GM23338 (cell line): ENCODE measurements around the gene TWIST2. TPM values are rescaled to one million over a fixed set of nuclear protein-coding genes. Genes with fewer than 3 reads are reported as not detected.

Experiments used
- ATAC-seq: fragments of 200-7000 bp; cut with Tn5 transposase; 3 replicates; pipeline ENCODE4 v1.9.1; 2020
- DNase-seq: peaks from one replicate; pipeline ENCODE4 v3.0.0-alpha.2; 2015; ENCODE audit warnings: low spot score
- H2AFZ ChIP-seq: fragments of 200-600 bp; sonication (generic); 2 replicates; pipeline ENCODE4 v1.8.0; 2016; ENCODE audit warnings: antibody characterized with exemption, mild to moderate bottlenecking, moderate library complexity
- H3F3A ChIP-seq: fragments of 200-600 bp; sonication (generic); replicated peaks from 2 replicates; pipeline ENCODE4 v1.8.0; 2017; ENCODE audit warnings: antibody characterized with exemption, mixed run types, low read depth
- H3K27ac ChIP-seq: fragments of 200-600 bp; sonication (generic); 2 replicates; pipeline ENCODE4 v1.6.1; 2016; ENCODE audit warnings: low read depth
- H3K27me3 ChIP-seq: fragments of 200-600 bp; sonication (generic); 2 replicates; pipeline ENCODE4 v1.8.0; 2016; ENCODE audit warnings: mild to moderate bottlenecking, mixed run types, moderate library complexity; ENCODE audit not compliant: insufficient read depth
- H3K36me3 ChIP-seq: fragments of 200-600 bp; sonication (generic); 2 replicates; pipeline ENCODE4 v1.8.0; 2016; ENCODE audit warnings: mild to moderate bottlenecking; ENCODE audit not compliant: insufficient read depth
- H3K4me1 ChIP-seq: fragments of 200-600 bp; sonication (generic); 2 replicates; pipeline ENCODE4 v1.8.0; 2016; ENCODE audit warnings: mild to moderate bottlenecking, moderate library complexity; ENCODE audit not compliant: insufficient read depth
- H3K4me2 ChIP-seq: fragments of 200-600 bp; sonication (generic); 2 replicates; pipeline ENCODE4 v1.7.1; 2017; ENCODE audit warnings: mixed run types
- H3K4me3 ChIP-seq: fragments of 200-600 bp; sonication (generic); 2 replicates; pipeline ENCODE4 v1.6.1; 2016; ENCODE audit warnings: mixed run types
- H3K79me2 ChIP-seq: fragments of 200-600 bp; sonication (generic); replicated peaks from 2 replicates; pipeline ENCODE4 v1.8.0; 2017; ENCODE audit warnings: mild to moderate bottlenecking; ENCODE audit not compliant: insufficient read depth
- H3K9me2 ChIP-seq: fragments of 200-600 bp; sonication (generic); 2 replicates; pipeline ENCODE4 v1.8.0; 2017; ENCODE audit not compliant: insufficient read depth
- H4K20me1 ChIP-seq: fragments of 200-600 bp; sonication (generic); replicated peaks from 2 replicates; pipeline ENCODE4 v1.8.0; 2017; ENCODE audit warnings: mild to moderate bottlenecking; ENCODE audit not compliant: insufficient read depth
- H3K27ac Mint-ChIP-seq: 2 replicates; pipeline ENCODE4 v1.8.0; 2020; ENCODE audit warnings: inconsistent platforms, mild to moderate bottlenecking, moderate library complexity, mixed read lengths
- H3K27me3 Mint-ChIP-seq: 3 replicates; pipeline ENCODE4 v1.8.0; 2022; ENCODE audit warnings: low read depth, mild to moderate bottlenecking, moderate library complexity, mixed read lengths, inconsistent platforms; ENCODE audit not compliant: insufficient read depth, poor library complexity
- H3K36me3 Mint-ChIP-seq: 3 replicates; pipeline ENCODE4 v1.8.0; 2021; ENCODE audit warnings: low read depth, mild to moderate bottlenecking, inconsistent platforms, moderate library complexity, mixed read lengths
- H3K4me1 Mint-ChIP-seq: 3 replicates; pipeline ENCODE4 v1.8.0; 2020; ENCODE audit warnings: mild to moderate bottlenecking, inconsistent platforms, mixed read lengths
- H3K4me3 Mint-ChIP-seq: 3 replicates; pipeline ENCODE4 v1.8.0; 2021; ENCODE audit warnings: moderate library complexity, mild to moderate bottlenecking, inconsistent platforms, mixed read lengths
- H3K9me3 Mint-ChIP-seq: 3 replicates; pipeline ENCODE4 v1.8.0; 2020; ENCODE audit warnings: moderate library complexity, mild to moderate bottlenecking, inconsistent platforms, mixed read lengths
- CREB1 ChIP-seq: fragments of 250-450 bp; sonication (Bioruptor Pico); IDR thresholded peaks from 2 replicates; pipeline ENCODE4 v1.5.0; 2020; ENCODE audit warnings: low read depth, mild to moderate bottlenecking, moderate library complexity
- CTCF ChIP-seq, 2 experiments: fragments of 200-600 bp in 1 of 2; sonication (generic) in 1 of 2; conservative IDR thresholded peaks; 2 replicates each; pipeline versions ENCODE4 v1.5.1 to v1.6.1; 2016 to 2017; ENCODE audit warnings: antibody characterized with exemption in 2 of 2, low read depth in 2 of 2, mild to moderate bottlenecking in 2 of 2, moderate library complexity in 1 of 2
- STAT1 ChIP-seq: IDR thresholded peaks from one replicate; pipeline ENCODE4 v1.6.1; 2016; ENCODE audit warnings: antibody characterized with exemption; ENCODE audit not compliant: unreplicated experiment
- polyA plus RNA-seq: library from polyadenylated mRNA; unstranded; fragments of >200 nt; fragmentation: Nextera tagmentation; extraction: Ambion mirVana; gene quantifications from 2 replicates; pipeline ENCODE4 v1.2.1, GENCODE V29; 2016
- total RNA-seq: library from RNA; depleted of rRNA; stranded (reverse); fragments of >200 nt; shearing (Covaris generic); gene quantifications from 2 replicates; pipeline ENCODE4 v1.2.3, GENCODE V29; 2014

TWIST2 gene
- total and polyA plus RNA-seq, 2 experiments from 2014 or later: 7.0 to 12.5 TPM

- H3K36me3 ChIP-seq: no peaks in the 10 kb centered on the region
- no peaks in the 10 kb centered on the region for H3F3A ChIP-seq
- no peaks in the 10 kb centered on the region; the same call in 1 of the 2 replicates for H3K79me2 ChIP-seq
- ATAC-seq (no peak), DNase-seq (no peak)
- no peak overlapping the region for H3K4me3 ChIP-seq
- H3K27ac Mint-ChIP-seq: no peak overlapping the region
- peaks cover 10% of the 10 kb centered on the region for H3K4me1 Mint-ChIP-seq
- no peaks in the 10 kb centered on the region for H3K9me3 Mint-ChIP-seq
- no peaks in the 10 kb centered on the region for H3K27me3 ChIP-seq
- H3K27ac ChIP-seq: no peak overlapping the region
- H4K20me1 ChIP-seq: no peaks in the 10 kb centered on the region; the same call in none of the 2 replicates
- H3K4me3 Mint-ChIP-seq: no peak overlapping the region
- H3K36me3 Mint-ChIP-seq: no peaks in the 10 kb centered on the region
- peaks cover 8% of the 10 kb centered on the region; the same call in 1 of the 2 replicates for H3K4me1 ChIP-seq
- no peak overlapping the region for H2AFZ ChIP-seq
- no peak for TF ChIP-seq CTCF (conservative IDR thresholded peaks at IDR 0.05; ENCODE audit: low read depth in 2 of 2)
- TF ChIP-seq STAT1: no peak
- no peak for TF ChIP-seq CREB1
- H3K9me2 ChIP-seq: no peaks in the 10 kb centered on the region
- H3K4me2 ChIP-seq: no peak overlapping the region
- no peaks in the 10 kb centered on the region for H3K27me3 Mint-ChIP-seq
Measured at GRCh38 chr2:238861013-238861730, 13.3 kb downstream of the TWIST2 start.

GRCh38 chr2:238861766-238862315 is 14.0 kb downstream of the TWIST2 start:
- no peaks in the 10 kb centered on the region; the same call in 1 of the 2 replicates for H3K79me2 ChIP-seq
- no peak overlapping the region for H3K27ac Mint-ChIP-seq

More at GRCh38 chr2:238861766-238862315, 14.0 kb downstream of the TWIST2 start:
- Histone ChIP-seq H3K27me3 (no peaks in the 10 kb centered on the region), H3K4me1 (peaks cover 8% of the 10 kb centered on the region; the same call in 1 of the 2 replicates), H3K4me2 (no peak overlapping the region), H3K4me3 (no peak overlapping the region), H4K20me1 (no peaks in the 10 kb centered on the region; the same call in none of the 2 replicates), H2AFZ (no peak overlapping the region), H3K27ac (no peak overlapping the region), H3F3A (no peaks in the 10 kb centered on the region), H3K36me3 (no peaks in the 10 kb centered on the region), H3K9me2 (no peaks in the 10 kb centered on the region)
- TF ChIP-seq CTCF (conservative IDR thresholded peaks at IDR 0.05; ENCODE audit: low read depth in 2 of 2): no peak
- DNase-seq: no peak
- Mint-ChIP-seq H3K36me3 (no peaks in the 10 kb centered on the region), H3K4me1 (peaks cover 10% of the 10 kb centered on the region), H3K4me3 (no peak overlapping the region), H3K27me3 (no peaks in the 10 kb centered on the region), H3K9me3 (no peaks in the 10 kb centered on the region)
- ATAC-seq: no peak
